ENCODE data around the gene COL16A1. TPM values are rescaled to one million over a fixed set of nuclear protein-coding genes. Genes with fewer than 3 reads are reported as not detected.

COL16A1 gene
- total RNA-seq, 1 experiment from 2014 or later = 6.2 TPM

DNA sequence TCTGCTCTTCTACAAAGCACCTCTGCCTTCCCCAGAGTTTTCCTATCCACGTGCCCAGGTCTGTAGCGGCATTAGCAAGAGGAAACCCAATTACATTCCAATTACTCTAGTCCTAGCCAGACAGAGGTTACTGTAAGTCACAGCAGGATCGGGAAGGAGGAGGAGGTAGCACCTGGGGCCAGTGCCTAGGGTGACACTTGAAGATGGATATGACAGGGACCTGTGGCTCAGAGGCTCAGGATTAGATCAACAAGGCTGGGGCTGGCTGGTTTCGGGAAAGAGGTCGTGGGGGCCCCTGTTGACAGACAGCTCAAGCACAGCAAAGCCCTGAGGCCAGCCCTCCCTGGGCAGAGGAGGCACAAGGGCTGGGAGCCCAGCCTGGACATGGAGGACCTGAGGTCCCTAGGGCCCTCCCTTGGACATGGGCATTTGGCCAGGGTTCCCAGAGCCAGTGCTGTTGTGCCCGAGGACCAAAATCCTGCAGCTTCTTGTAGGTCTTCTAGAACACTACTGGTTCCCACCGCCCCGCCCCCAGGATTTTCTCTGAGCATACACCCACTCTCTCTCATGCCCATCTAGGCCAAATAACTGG is 89.3 kb downstream of the COL16A1 start:
- Histone ChIP-seq H3K23ac (ENCODE audit: insufficient read length, low read depth, low read length) (no peak overlapping the region), H2AFZ (ENCODE audit: low read length) (no peak overlapping the region), H2BK5ac (ENCODE audit: insufficient read length, low read length) (no peak overlapping the region), H3K18ac (ENCODE audit: insufficient read length, low read depth, low read length) (no peak overlapping the region), H3K9ac (ENCODE audit: extremely low read depth, insufficient read length, low read length) (no peak overlapping the region), H4K5ac (ENCODE audit: insufficient read length, low read depth, low read length) (no peak overlapping the region), H4K8ac (replicated peaks; ENCODE audit: insufficient read length, low read depth, low read length) (no peak overlapping the region), H4K20me1 (ENCODE audit: control insufficient read depth, insufficient read depth, insufficient read length) (peaks cover 2% of the 10 kb centered on the region), H3K56ac (ENCODE audit: insufficient read length, low read depth, low read length) (no peak overlapping the region), H2BK15ac (ENCODE audit: low read depth, low read length) (no peak overlapping the region), H3K27ac (ENCODE audit: insufficient read length, low read depth, low read length) (no peak overlapping the region), H3K79me2 (ENCODE audit: insufficient read depth, low read length) (no peaks in the 10 kb centered on the region), H2BK120ac (ENCODE audit: low read depth, low read length, poor library complexity, severe bottlenecking) (no peak overlapping the region), H3K4ac (ENCODE audit: low read depth, low read length) (no peak overlapping the region), H3K4me1 (ENCODE audit: insufficient read depth, low read length) (no peaks in the 10 kb centered on the region), H3K9me3 (ENCODE audit: control insufficient read depth, low read depth, low read length) (no peaks in the 10 kb centered on the region), H3K27me3 (ENCODE audit: insufficient read depth, low read length) (peaks cover 11% of the 10 kb centered on the region; the same call in 1 of the 2 replicates), H3K79me1 (ENCODE audit: insufficient read depth, low read depth, low read length, poor library complexity, severe bottlenecking) (no peaks in the 10 kb centered on the region), H2AK5ac (ENCODE audit: insufficient read length, low read length) (no peak overlapping the region), H2BK12ac (ENCODE audit: insufficient read length, low read depth, low read length) (no peak overlapping the region), H3T11ph (ENCODE audit: low read length) (no peak overlapping the region), H3K14ac (ENCODE audit: insufficient read depth, low read length) (no peak overlapping the region; the same call in 1 of the 2 replicates), H3K4me2 (ENCODE audit: insufficient read depth, insufficient read length, low read length) (no peak overlapping the region), H4K91ac (ENCODE audit: insufficient read length, low read depth, low read length) (no peak overlapping the region), H3K23me2 (ENCODE audit: insufficient read length, low read depth, low read length, poor library complexity, severe bottlenecking) (peaks cover 5% of the 10 kb centered on the region), H2BK20ac (ENCODE audit: low read depth, low read length, poor library complexity, severe bottlenecking) (no peak overlapping the region)
- TF ChIP-seq, protein P1, sequence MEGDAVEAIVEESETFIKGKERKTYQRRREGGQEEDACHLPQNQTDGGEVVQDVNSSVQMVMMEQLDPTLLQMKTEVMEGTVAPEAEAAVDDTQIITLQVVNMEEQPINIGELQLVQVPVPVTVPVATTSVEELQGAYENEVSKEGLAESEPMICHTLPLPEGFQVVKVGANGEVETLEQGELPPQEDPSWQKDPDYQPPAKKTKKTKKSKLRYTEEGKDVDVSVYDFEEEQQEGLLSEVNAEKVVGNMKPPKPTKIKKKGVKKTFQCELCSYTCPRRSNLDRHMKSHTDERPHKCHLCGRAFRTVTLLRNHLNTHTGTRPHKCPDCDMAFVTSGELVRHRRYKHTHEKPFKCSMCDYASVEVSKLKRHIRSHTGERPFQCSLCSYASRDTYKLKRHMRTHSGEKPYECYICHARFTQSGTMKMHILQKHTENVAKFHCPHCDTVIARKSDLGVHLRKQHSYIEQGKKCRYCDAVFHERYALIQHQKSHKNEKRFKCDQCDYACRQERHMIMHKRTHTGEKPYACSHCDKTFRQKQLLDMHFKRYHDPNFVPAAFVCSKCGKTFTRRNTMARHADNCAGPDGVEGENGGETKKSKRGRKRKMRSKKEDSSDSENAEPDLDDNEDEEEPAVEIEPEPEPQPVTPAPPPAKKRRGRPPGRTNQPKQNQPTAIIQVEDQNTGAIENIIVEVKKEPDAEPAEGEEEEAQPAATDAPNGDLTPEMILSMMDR (conservative IDR thresholded peaks at IDR 0.05) = no peak
- Mint-ChIP-seq H3K4me1 (peaks cover 15 to 17% of the 10 kb centered on the region in 2 experiments), H3K36me3 (ENCODE audit: insufficient read depth in 1 of 3, low read depth in 3 of 3) (no peaks in the 10 kb centered on the region; a peak in 1 of 7 replicates), H3K9me3 (no peaks in the 10 kb centered on the region), H3K27me3 (ENCODE audit: low read depth) (peaks cover 45% of the 10 kb centered on the region), H3K27ac (peak overlapping the region in 2 of 3 experiments; percentile 45 to 52; a peak in 1 of 7 replicates), H3K4me3 (no peak overlapping the region)
- WGBS (ENCODE audit: extremely low coverage, insufficient read length, low lambda C conversion rate) = no CpG with 5 or more reads among the region's 8 CpGs
- no peak for DNase-seq

Data from H9 (cell line).